ENCODE results near the gene VKORC1.

DNA sequence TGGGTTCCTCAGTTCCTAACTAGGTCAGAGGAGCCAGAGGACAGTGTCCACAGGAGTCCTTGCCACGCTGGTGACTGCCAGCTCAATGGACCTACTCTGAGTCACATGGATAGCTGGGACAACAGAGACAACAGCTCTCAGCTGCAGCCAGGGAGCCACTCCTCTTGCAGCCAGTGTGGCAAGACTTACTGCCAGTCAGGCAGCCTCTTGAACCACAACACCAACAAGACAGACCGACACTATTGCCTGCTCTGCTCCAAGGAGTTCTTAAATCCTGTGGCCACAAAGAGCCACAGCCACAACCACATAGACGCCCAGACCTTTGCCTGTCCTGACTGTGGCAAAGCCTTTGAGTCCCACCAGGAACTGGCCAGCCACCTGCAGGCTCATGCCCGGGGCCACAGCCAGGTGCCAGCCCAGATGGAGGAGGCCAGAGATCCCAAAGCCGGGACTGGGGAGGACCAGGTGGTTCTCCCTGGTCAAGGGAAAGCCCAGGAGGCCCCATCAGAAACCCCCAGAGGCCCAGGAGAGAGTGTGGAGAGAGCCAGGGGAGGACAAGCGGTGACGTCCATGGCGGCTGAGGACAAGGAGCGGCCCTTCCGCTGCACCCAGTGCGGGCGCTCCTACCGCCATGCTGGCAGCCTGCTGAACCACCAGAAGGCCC is 13.7 kb downstream of the VKORC1 start:
- TF ChIP-seq, protein P1, sequence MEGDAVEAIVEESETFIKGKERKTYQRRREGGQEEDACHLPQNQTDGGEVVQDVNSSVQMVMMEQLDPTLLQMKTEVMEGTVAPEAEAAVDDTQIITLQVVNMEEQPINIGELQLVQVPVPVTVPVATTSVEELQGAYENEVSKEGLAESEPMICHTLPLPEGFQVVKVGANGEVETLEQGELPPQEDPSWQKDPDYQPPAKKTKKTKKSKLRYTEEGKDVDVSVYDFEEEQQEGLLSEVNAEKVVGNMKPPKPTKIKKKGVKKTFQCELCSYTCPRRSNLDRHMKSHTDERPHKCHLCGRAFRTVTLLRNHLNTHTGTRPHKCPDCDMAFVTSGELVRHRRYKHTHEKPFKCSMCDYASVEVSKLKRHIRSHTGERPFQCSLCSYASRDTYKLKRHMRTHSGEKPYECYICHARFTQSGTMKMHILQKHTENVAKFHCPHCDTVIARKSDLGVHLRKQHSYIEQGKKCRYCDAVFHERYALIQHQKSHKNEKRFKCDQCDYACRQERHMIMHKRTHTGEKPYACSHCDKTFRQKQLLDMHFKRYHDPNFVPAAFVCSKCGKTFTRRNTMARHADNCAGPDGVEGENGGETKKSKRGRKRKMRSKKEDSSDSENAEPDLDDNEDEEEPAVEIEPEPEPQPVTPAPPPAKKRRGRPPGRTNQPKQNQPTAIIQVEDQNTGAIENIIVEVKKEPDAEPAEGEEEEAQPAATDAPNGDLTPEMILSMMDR (conservative IDR thresholded peaks at IDR 0.05; ENCODE audit: low read depth, low read length), result no peak
- TF ChIP-seq POLR2A (IDR thresholded peaks at IDR 0.05; ENCODE audit: low read depth, low read length) (no peak), CEBPB (IDR thresholded peaks at IDR 0.05; ENCODE audit: low read depth, low read length) (no peak), MAZ (IDR thresholded peaks at IDR 0.05; ENCODE audit: borderline replicate concordance, low read depth, low read length) (no peak), FOS (IDR thresholded peaks at IDR 0.05; ENCODE audit: low read depth, low read length) (no peak), RFX5 (IDR thresholded peaks at IDR 0.05; ENCODE audit: low read depth, low read length) (no peak)
- TF ChIP-seq, protein P2, sequence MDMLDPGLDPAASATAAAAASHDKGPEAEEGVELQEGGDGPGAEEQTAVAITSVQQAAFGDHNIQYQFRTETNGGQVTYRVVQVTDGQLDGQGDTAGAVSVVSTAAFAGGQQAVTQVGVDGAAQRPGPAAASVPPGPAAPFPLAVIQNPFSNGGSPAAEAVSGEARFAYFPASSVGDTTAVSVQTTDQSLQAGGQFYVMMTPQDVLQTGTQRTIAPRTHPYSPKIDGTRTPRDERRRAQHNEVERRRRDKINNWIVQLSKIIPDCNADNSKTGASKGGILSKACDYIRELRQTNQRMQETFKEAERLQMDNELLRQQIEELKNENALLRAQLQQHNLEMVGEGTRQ (IDR thresholded peaks at IDR 0.05; ENCODE audit: low read depth, low read length), result no peak
